Prostate gland (tissue), 2 donors: ENCODE results near the gene PRKAG2.

Source experiments
- CTCF ChIP-seq, 4 experiments: fragments of 200-600 bp in 2 of 4; fragments of 450-650 bp in 2 of 4; sonication (generic) in 2 of 4; IDR thresholded peaks; 1 replicate in 3 of 4; 2 replicates in 1 of 4; pipeline ENCODE4 v1.5.1; 2016 to 2019; ENCODE audit warnings: antibody characterized with exemption in 4 of 4, mild to moderate bottlenecking in 2 of 4, moderate library complexity in 2 of 4
- POLR2A ChIP-seq: fragments of 450-650 bp; IDR thresholded peaks from one replicate; pipeline ENCODE4 v1.6.1; 2016; ENCODE audit warnings: antibody characterized with exemption, mild to moderate bottlenecking
- POLR2AphosphoS5 ChIP-seq: sonication (generic); formaldehyde crosslinking; IDR thresholded peaks from one replicate; pipeline ENCODE4 v1.6.1; 2017; ENCODE audit warnings: antibody characterized with exemption

- TF ChIP-seq CTCF (IDR thresholded peaks at IDR 0.05) (no peak), POLR2A (no peak), POLR2AphosphoS5 (no peak)
Observed at GRCh38 chr7:151716323-151716722, 160.6 kb downstream of the PRKAG2 start.
